ENCODE results near the gene SRCAP. TPM values are rescaled to one million over a fixed set of nuclear protein-coding genes. Genes with fewer than 3 reads are reported as not detected.

Gene SRCAP
- total RNA-seq, 2 experiments from 2014 or later = 59.5 to 60.1 TPM

DNA sequence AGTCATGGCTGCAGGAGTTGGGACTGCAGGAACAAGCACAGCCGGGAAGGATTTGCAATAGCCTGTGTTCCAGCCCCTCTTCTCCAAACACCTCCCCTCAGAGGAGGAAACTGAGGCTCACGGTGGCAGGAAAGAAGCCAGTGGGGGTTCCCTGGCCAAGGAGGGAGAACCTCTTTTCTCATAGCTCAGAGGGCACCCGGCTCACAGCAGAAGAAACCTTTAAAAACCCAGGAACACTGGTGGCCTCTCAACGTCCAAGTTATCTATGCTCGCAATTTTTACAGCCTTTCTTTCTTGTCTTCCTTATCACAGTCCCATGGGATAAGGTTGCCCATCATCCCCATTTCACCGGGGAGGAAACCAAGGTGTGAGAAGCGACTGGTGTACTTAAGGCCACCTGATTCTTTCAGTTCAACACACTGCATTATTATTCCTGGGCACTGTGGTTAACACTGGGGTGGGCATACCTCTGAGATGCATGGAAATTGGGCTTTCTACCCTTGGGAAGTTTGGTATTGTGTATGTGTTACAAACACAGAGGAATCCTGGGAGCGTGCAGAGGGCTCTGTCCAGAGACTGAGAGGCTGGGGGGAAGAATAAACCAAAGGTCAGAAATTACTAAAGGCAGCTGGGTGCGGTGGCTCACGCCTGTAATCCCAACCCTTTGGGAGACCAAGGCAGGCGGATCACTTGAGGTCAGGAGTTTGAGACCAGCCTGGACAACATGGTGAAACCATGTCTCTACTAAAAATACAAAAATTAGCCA, 88.8 kb downstream of the SRCAP start:
- Mint-ChIP-seq H3K36me3 (ENCODE audit: low read depth) (no peaks in the 10 kb centered on the region), H3K4me1 (ENCODE audit: low read depth) (peaks cover 21% of the 10 kb centered on the region), H3K9me3 (no peaks in the 10 kb centered on the region), H3K4me3 (peak overlapping the region; percentile 88), H3K27me3 (peaks cover 5% of the 10 kb centered on the region), H3K27ac (no peak overlapping the region)
- CTCF ChIA-PET = no interaction called here
- no peak for DNase-seq
- POLR2A ChIA-PET = interaction anchor here (0.6 to 2.5 kb wide), 2 partner anchors 18 to 21 kb away, joined by 3 to 23 read pairs; no protein-coding TSS in a partner anchor
- H3K9me3 ChIP-seq (ENCODE audit: control insufficient read depth in 1 of 2, insufficient read depth in 1 of 2, low read length in 2 of 2) = no peaks in the 10 kb centered on the region
- intact Hi-C loops (cut with DNase I, micrococcal nuclease) = loop anchor here (1.0 kb wide), 1 partner anchor 18 kb away; no protein-coding TSS in a partner anchor
- no peaks in the 10 kb centered on the region for H3K36me3 ChIP-seq (ENCODE audit: insufficient read depth, low read length)
- peaks cover 7 to 17% of the 10 kb centered on the region in 2 experiments for H3K27me3 ChIP-seq (ENCODE audit: control insufficient read depth in 1 of 2, insufficient read depth in 2 of 2, low read length in 2 of 2)
- TF ChIP-seq, protein P1, sequence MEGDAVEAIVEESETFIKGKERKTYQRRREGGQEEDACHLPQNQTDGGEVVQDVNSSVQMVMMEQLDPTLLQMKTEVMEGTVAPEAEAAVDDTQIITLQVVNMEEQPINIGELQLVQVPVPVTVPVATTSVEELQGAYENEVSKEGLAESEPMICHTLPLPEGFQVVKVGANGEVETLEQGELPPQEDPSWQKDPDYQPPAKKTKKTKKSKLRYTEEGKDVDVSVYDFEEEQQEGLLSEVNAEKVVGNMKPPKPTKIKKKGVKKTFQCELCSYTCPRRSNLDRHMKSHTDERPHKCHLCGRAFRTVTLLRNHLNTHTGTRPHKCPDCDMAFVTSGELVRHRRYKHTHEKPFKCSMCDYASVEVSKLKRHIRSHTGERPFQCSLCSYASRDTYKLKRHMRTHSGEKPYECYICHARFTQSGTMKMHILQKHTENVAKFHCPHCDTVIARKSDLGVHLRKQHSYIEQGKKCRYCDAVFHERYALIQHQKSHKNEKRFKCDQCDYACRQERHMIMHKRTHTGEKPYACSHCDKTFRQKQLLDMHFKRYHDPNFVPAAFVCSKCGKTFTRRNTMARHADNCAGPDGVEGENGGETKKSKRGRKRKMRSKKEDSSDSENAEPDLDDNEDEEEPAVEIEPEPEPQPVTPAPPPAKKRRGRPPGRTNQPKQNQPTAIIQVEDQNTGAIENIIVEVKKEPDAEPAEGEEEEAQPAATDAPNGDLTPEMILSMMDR (IDR thresholded peaks at IDR 0.05) = no peak
- H3K27ac ChIP-seq (ENCODE audit: low read depth in 1 of 2, low read length in 2 of 2) = no peak overlapping the region
- peak overlapping the region; percentile 85 for H3K4me3 ChIP-seq (ENCODE audit: low read length)
- H3K4me1 ChIP-seq (ENCODE audit: insufficient read depth, low read length) = peaks cover 20% of the 10 kb centered on the region
- peak; percentile 9 for ATAC-seq (ENCODE audit: poor library complexity)

Other genes starting within 250 kb of the SRCAP start
- gene ITGAL, start 226.4 kb upstream of the SRCAP start, total RNA-seq = 100 to 1,000 TPM; 186 to 187 TPM
- 1 to 10 TPM; 3.9 to 4.1 TPM for gene ZNF768, start 172.6 kb upstream of the SRCAP start, total RNA-seq
- 1 to 10 TPM; 6.3 to 6.7 TPM for gene ZNF747, start 164.3 kb upstream of the SRCAP start, total RNA-seq
- 10 to 100 TPM; 20.4 to 22.9 TPM for gene ZNF764, start 140.8 kb upstream of the SRCAP start, total RNA-seq
- gene ZNF688, start 127.5 kb upstream of the SRCAP start, total RNA-seq = 1 to 10 TPM; 8.8 to 9.6 TPM
- gene ZNF785, start 113.5 kb upstream of the SRCAP start, total RNA-seq = 1 to 10 TPM; 6.6 to 7.7 TPM
- gene ZNF689, start 88.8 kb upstream of the SRCAP start, total RNA-seq = 10 to 100 TPM; 15.3 to 15.7 TPM
- gene PRR14, start 48.2 kb upstream of the SRCAP start, total RNA-seq = 10 to 100 TPM; 50.2 to 51.7 TPM
- 100 to 1,000 TPM; 162 to 163 TPM for gene FBRS, start 40.7 kb upstream of the SRCAP start, total RNA-seq
- gene PHKG2, start 49.3 kb downstream of the SRCAP start, total RNA-seq = 10 to 100 TPM; 24.8 to 25.2 TPM
- gene CFAP119, start 62.9 kb downstream of the SRCAP start, total RNA-seq = 1 to 10 TPM; 1.7 to 2.2 TPM
- 10 to 100 TPM; 63.0 to 65.2 TPM for gene RNF40, start 63.2 kb downstream of the SRCAP start, total RNA-seq
- 1 to 10 TPM; 1.6 to 1.7 TPM for gene ZNF629, start 88.0 kb downstream of the SRCAP start, total RNA-seq
- 10 to 100 TPM; 17.8 to 19.1 TPM for gene BCL7C, start 194.9 kb downstream of the SRCAP start, total RNA-seq
- gene CTF1, start 197.4 kb downstream of the SRCAP start, total RNA-seq = under 1 TPM in 1 of 2 experiments, not detected in 1; 0.20 TPM
- 1 to 10 TPM; 7.5 to 8.9 TPM for gene FBXL19, start 224.4 kb downstream of the SRCAP start, total RNA-seq
- gene ORAI3, start 249.9 kb downstream of the SRCAP start, total RNA-seq = 1 to 10 TPM; 3.0 to 4.5 TPM

All from CD4-positive, alpha-beta T cell (primary cell).